Hepatocyte (in vitro differentiated cells): Measurements from ENCODE around the gene PTPN12. TPM values are rescaled to one million over a fixed set of nuclear protein-coding genes. Genes with fewer than 3 reads are reported as not detected.

Source experiments
- DNase-seq: peaks from one replicate; pipeline ENCODE4 v3.0.0-alpha.2; 2016; ENCODE audit warnings: low spot score
- H2AFZ ChIP-seq: fragments of 200-600 bp; sonication (generic); 2 replicates; pipeline ENCODE4 v1.6.0; 2016; ENCODE audit warnings: antibody characterized with exemption, mild to moderate bottlenecking
- H3K27ac ChIP-seq: fragments of 200-600 bp; sonication (generic); 2 replicates; pipeline ENCODE4 v1.5.1; 2016; ENCODE audit warnings: mild to moderate bottlenecking
- H3K27me3 ChIP-seq: fragments of 200-600 bp; sonication (generic); 2 replicates; pipeline ENCODE4 v1.6.1; 2016
- H3K36me3 ChIP-seq: fragments of 200-600 bp; sonication (generic); replicated peaks from 2 replicates; pipeline ENCODE4 v1.5.1; 2016; ENCODE audit warnings: low read depth; ENCODE audit not compliant: insufficient read depth
- H3K4me1 ChIP-seq: fragments of 200-600 bp; sonication (generic); 2 replicates; pipeline ENCODE4 v1.5.1; 2016; ENCODE audit warnings: mild to moderate bottlenecking, moderate library complexity; ENCODE audit not compliant: insufficient read depth
- H3K4me2 ChIP-seq: fragments of 200-600 bp; sonication (generic); 2 replicates; pipeline ENCODE4 v1.6.0; 2016
- H3K4me3 ChIP-seq: fragments of 200-600 bp; sonication (generic); 2 replicates; pipeline ENCODE4 v1.5.1; 2016; ENCODE audit warnings: mild to moderate bottlenecking
- H3K79me2 ChIP-seq: fragments of 200-600 bp; sonication (generic); 2 replicates; pipeline ENCODE4 v1.6.0; 2017; ENCODE audit warnings: mild to moderate bottlenecking
- H3K9me2 ChIP-seq: fragments of 200-600 bp; sonication (generic); replicated peaks from 2 replicates; pipeline ENCODE4 v1.6.0; 2017; ENCODE audit warnings: mild to moderate bottlenecking; ENCODE audit not compliant: insufficient read depth
- H3K9me3 ChIP-seq: fragments of 200-600 bp; sonication (generic); 2 replicates; pipeline ENCODE4 v1.5.1; 2016; ENCODE audit warnings: low read depth, mild to moderate bottlenecking
- H4K20me1 ChIP-seq: fragments of 200-600 bp; sonication (generic); 2 replicates; pipeline ENCODE4 v1.6.0; 2016; ENCODE audit warnings: mild to moderate bottlenecking; ENCODE audit not compliant: insufficient read depth, poor library complexity, severe bottlenecking
- CTCF ChIP-seq: fragments of 200-600 bp; sonication (generic); IDR thresholded peaks from 2 replicates; pipeline ENCODE4 v1.5.1; 2016; ENCODE audit warnings: antibody characterized with exemption, mild to moderate bottlenecking; ENCODE audit not compliant: poor library complexity
- EZH2 ChIP-seq: fragments of 200-600 bp; sonication (generic); IDR thresholded peaks from 2 replicates; pipeline ENCODE4 v1.6.1; 2016; ENCODE audit warnings: antibody characterized with exemption, mild to moderate bottlenecking, borderline replicate concordance
- EZH2phosphoT487 ChIP-seq: fragments of 200-600 bp; sonication (generic); IDR thresholded peaks from one replicate; pipeline ENCODE4 v1.6.1; 2018; ENCODE audit warnings: antibody characterized with exemption, mild to moderate bottlenecking, low read depth, moderate library complexity; ENCODE audit not compliant: unreplicated experiment, severe bottlenecking
- WGBS: methylation state at CpG from one replicate; pipeline ENCODE4 v1.1.6; 2016; ENCODE audit warnings: low lambda C conversion rate; ENCODE audit errors: missing lambda C conversion rate; 5-methylcytosine and 5-hydroxymethylcytosine counted together
- polyA plus RNA-seq: library from polyadenylated mRNA; unstranded; fragments of >200 nt; fragmentation: Nextera tagmentation; extraction: Ambion mirVana; gene quantifications from 2 replicates; pipeline ENCODE4 v1.2.1, GENCODE V29; 2016
- total RNA-seq: library from RNA; depleted of rRNA; stranded (reverse); fragments of >200 nt; gene quantifications from 2 replicates; pipeline ENCODE4 v1.2.3, GENCODE V29; 2014

The PTPN12 gene
- total and polyA plus RNA-seq, 2 experiments from 2014 or later: 16.4 to 50.5 TPM

GRCh38 chr7:77653572-77653971 lies 116.5 kb downstream of the PTPN12 start:
- Histone ChIP-seq H3K9me2 (no peaks in the 10 kb centered on the region), H3K9me3 (no peaks in the 10 kb centered on the region), H3K27ac (no peak overlapping the region), H3K4me2 (no peak overlapping the region), H3K36me3 (no peaks in the 10 kb centered on the region), H4K20me1 (no peaks in the 10 kb centered on the region), H3K79me2 (no peaks in the 10 kb centered on the region), H3K4me3 (no peak overlapping the region), H3K4me1 (peaks cover 13% of the 10 kb centered on the region), H3K27me3 (no peaks in the 10 kb centered on the region), H2AFZ (no peak overlapping the region)
- no peak for DNase-seq
- WGBS: 90% methylated on average over 2 of the region's 2 CpGs
- TF ChIP-seq CTCF (no peak), EZH2phosphoT487 (no peak), EZH2 (no peak)

- Histone ChIP-seq H4K20me1 (no peaks in the 10 kb centered on the region), H3K27ac (no peak overlapping the region), H3K9me3 (no peaks in the 10 kb centered on the region)
Observed at GRCh38 chr7:77655356-77655755, 118.3 kb downstream of the PTPN12 start.

GRCh38 chr7:77655836-77656455 lies 118.9 kb downstream of the PTPN12 start:
- TF ChIP-seq EZH2: no peak
- no peak for TF ChIP-seq CTCF
- no peak for TF ChIP-seq EZH2phosphoT487
- H4K20me1 ChIP-seq: no peaks in the 10 kb centered on the region
- no peak overlapping the region for H3K4me3 ChIP-seq
- H3K4me1 ChIP-seq: no peaks in the 10 kb centered on the region
- H3K27ac ChIP-seq: no peak overlapping the region
- WGBS: 95% methylated on average over 9 of the region's 9 CpGs
- no peaks in the 10 kb centered on the region for H3K79me2 ChIP-seq
- H3K9me3 ChIP-seq: no peaks in the 10 kb centered on the region
- H2AFZ ChIP-seq: no peak overlapping the region
- no peak for DNase-seq
- no peaks in the 10 kb centered on the region for H3K9me2 ChIP-seq
- H3K27me3 ChIP-seq: no peaks in the 10 kb centered on the region
- no peaks in the 10 kb centered on the region for H3K36me3 ChIP-seq
- H3K4me2 ChIP-seq: no peak overlapping the region

More at GRCh38 chr7:77655356-77655755, 118.3 kb downstream of the PTPN12 start:
- H3K9me2 ChIP-seq: no peaks in the 10 kb centered on the region
- H3K36me3 ChIP-seq: no peaks in the 10 kb centered on the region
- WGBS: 95% methylated on average over 1 of the region's 1 CpG
- H3K4me3 ChIP-seq: no peak overlapping the region
- H3K79me2 ChIP-seq: no peaks in the 10 kb centered on the region
- TF ChIP-seq EZH2phosphoT487: no peak
- no peak for TF ChIP-seq EZH2
- TF ChIP-seq CTCF: no peak
- no peaks in the 10 kb centered on the region for H3K27me3 ChIP-seq
- H3K4me1 ChIP-seq: peaks cover 4% of the 10 kb centered on the region
- H3K4me2 ChIP-seq: no peak overlapping the region
- no peak for DNase-seq
- no peak overlapping the region for H2AFZ ChIP-seq
